MG63 (cell line): Measurements from ENCODE around the gene PGF. TPM values are rescaled to one million over a fixed set of nuclear protein-coding genes. Genes with fewer than 3 reads are reported as not detected.
"Not testable (repeated sequence)": the region's sequence is repeated elsewhere in the genome, so short reads cannot be mapped to it uniquely, and the experiment has no call there.

Experiments used
- DNase-seq: peaks from one replicate; pipeline ENCODE4 v3.0.0-alpha.2; 2020
- H3K27me3 ChIP-seq: fragments of 250-450 bp; sonication (Bioruptor Pico); 2 replicates; pipeline ENCODE4 v1.5.1; 2020; ENCODE audit warnings: mild to moderate bottlenecking, moderate library complexity
- H3K36me3 ChIP-seq: fragments of 250-450 bp; sonication (Bioruptor Pico); 2 replicates; pipeline ENCODE4 v1.5.1; 2020; ENCODE audit warnings: mild to moderate bottlenecking, moderate library complexity
- H3K4me3 ChIP-seq: fragments of 250-450 bp; sonication (Bioruptor Pico); 2 replicates; pipeline ENCODE4 v1.5.1; 2020; ENCODE audit warnings: mild to moderate bottlenecking, moderate library complexity
- H3K9me3 ChIP-seq: fragments of 250-450 bp; sonication (Bioruptor Pico); 2 replicates; pipeline ENCODE4 v1.5.1; 2020; ENCODE audit warnings: mild to moderate bottlenecking, moderate library complexity
- total RNA-seq: library from RNA; depleted of rRNA; stranded (reverse); fragments of >200 nt; shearing (Covaris generic); gene quantifications from 2 replicates; pipeline ENCODE4 v1.2.3, GENCODE V29; 2014; ENCODE audit warnings: low replicate concordance; rRNA removed

PGF gene
- 49.2 and 50.6 TPM in 2 replicates for total RNA-seq

DNA sequence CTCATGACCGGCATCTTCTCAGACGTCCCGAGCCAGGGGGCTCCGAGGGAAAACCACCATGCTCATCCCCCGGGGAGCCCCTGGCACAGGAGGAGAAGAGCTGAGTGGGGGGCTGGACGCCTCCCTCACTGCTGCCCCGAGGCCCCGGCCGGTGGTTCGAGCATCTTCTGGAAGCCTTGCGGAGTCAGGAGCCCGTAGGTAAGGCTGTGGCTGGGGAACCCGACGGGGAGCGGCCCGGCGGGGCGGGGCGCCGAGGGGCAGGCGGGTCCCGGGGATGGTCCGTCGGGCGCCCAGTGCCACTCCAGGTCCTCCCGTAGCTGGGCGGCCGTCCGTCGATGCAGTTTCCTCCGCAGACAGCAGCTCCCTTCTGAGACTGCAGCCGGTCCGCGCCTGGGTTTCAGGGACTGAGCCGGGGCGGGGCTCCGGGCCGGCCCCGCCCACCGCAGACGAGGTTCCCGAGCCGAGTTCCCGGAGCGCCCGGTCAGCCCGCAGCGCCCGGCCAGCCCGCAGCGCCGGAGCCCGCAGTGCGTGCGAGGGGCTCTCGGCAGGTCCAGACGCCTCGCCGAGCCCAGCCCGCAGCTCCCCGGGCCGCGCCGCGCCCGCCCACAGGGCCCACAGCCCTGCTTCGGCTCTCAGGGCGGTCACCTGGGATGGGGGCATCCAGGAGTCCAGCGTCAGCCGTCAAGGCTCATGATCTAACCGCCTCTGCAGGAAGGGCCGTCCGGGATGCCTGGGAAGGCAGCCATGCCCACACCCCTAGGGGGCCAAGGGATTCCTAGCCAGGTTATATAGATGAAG, at the start of gene PGF:
PGF (minus strand) TSS at position 369 of the 798 bp plus-strand sequence; CDS start at position 14, 355 bp downstream.
- Histone ChIP-seq H3K9me3 (no peaks in the 10 kb centered on the region), H3K36me3 (no peaks in the 10 kb centered on the region), H3K27me3 (no peaks in the 10 kb centered on the region), H3K4me3 (peak within 1 kb of the TSS; percentile 60)
- DNase-seq: peak; percentile 60

DNA sequence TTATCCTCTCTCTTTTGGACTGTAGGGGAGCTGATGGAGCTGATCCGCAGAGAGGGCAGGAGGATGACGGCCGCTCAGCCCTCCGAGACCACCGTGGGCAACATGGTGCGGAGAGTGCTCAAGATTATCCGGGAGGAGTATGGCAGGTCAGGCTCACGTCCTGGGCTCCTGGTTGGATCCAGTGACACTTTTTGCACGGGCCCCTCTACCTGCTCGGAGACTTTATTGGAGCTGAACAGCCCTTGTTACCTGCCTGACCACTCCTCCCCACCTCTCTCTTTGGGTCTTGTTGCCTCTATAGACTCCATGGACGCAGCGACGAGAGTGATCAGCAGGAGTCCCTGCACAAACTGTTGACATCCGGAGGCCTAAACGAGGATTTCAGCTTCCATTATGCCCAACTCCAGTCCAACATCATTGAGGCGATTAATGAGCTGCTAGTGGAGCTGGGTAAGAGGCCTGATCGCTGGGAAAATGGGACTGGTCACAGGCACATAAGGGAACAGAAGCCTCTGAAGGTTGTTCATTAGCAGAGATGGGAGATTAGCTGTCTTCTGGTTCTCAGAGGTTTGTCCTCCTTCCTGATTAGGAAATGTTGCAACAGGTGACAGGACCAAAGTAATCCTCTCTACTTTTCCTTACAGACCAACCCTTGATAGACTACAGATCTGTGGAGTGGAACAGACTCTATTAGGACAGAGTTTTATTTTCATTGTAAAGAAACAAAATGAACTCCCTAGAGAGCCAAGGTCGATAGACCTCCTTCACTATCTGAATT, 48.0 kb upstream of the PGF start:
- Histone ChIP-seq H3K4me3 (peak overlapping the region; percentile 88), H3K9me3 (peaks cover 7% of the 10 kb centered on the region; the same call in 1 of the 2 replicates)
- DNase-seq: no peak

GRCh38 chr14:75002392-75003249, 47.2 kb upstream of the PGF start, which contains the start of gene EIF2B2:
EIF2B2 (plus strand) TSS chr14:75002921; CDS start chr14:75002991, 70 bp downstream.
- no peaks in the 10 kb centered on the region for H3K27me3 ChIP-seq
- peak within 1 kb of the TSS; percentile 88 for H3K4me3 ChIP-seq
- H3K36me3 ChIP-seq: peaks cover 23% of the 10 kb centered on the region
- DNase-seq: peak; percentile 95
- peaks cover 7% of the 10 kb centered on the region; the same call in 1 of the 2 replicates for H3K9me3 ChIP-seq

More for the DNA sequence above, 48.0 kb upstream of the PGF start:
- Histone ChIP-seq H3K27me3 (no peaks in the 10 kb centered on the region), H3K36me3 (peaks cover 29% of the 10 kb centered on the region)

DNA sequence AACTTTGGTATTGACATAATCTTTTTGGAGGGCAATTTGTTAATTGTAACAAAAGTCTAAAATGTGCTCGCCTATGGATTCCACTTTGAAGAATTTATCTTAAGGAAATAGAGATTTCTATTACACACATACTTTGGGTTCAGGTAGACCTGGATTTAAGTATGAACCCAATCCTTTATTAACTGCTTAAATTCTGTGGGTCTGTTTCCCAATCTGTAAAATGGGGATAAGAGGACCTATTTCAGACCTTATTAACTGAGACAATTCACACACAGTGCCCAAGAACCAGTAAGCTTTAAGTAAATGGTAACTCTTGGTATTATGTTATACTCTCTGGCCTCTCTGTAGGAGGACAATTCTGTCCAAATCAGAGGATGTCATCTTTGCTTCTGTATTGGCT, 46.5 kb upstream of the PGF start:
- H3K9me3 ChIP-seq: peaks cover 7% of the 10 kb centered on the region; the same call in 1 of the 2 replicates
- H3K36me3 ChIP-seq: peaks cover 16% of the 10 kb centered on the region
- no peaks in the 10 kb centered on the region for H3K27me3 ChIP-seq
- H3K4me3 ChIP-seq: peak overlapping the region; percentile 88
- no peak for DNase-seq

GRCh38 chr14:75001261-75001660, 45.9 kb upstream of the PGF start:
- Histone ChIP-seq H3K9me3 (peaks cover 7% of the 10 kb centered on the region; the same call in 1 of the 2 replicates), H3K27me3 (no peaks in the 10 kb centered on the region), H3K36me3 (peaks cover 11% of the 10 kb centered on the region), H3K4me3 (no peak overlapping the region)
- DNase-seq: no peak

DNA sequence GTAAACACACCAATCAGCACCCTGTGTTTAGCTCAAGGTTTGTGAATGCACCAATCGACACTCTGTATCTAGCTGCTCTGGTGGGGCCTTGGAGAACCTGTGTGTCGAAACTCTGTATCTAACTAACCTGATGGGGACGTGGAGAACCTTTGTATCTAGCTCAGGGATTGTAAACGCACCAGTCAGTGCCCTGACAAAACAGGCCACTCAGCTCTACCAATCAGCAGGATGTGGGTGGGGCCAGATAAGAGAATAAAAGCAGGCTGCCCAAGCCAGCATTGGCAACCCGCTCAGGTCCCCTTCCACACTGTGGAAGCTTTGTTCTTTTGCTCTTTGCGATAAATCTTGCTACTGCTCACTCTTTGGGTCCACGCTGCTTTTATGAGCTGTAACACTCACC, 40.4 kb upstream of the PGF start:
- not testable (repeated sequence) for DNase-seq, H3K9me3 ChIP-seq, H3K36me3 ChIP-seq, H3K4me3 ChIP-seq, H3K27me3 ChIP-seq

DNA sequence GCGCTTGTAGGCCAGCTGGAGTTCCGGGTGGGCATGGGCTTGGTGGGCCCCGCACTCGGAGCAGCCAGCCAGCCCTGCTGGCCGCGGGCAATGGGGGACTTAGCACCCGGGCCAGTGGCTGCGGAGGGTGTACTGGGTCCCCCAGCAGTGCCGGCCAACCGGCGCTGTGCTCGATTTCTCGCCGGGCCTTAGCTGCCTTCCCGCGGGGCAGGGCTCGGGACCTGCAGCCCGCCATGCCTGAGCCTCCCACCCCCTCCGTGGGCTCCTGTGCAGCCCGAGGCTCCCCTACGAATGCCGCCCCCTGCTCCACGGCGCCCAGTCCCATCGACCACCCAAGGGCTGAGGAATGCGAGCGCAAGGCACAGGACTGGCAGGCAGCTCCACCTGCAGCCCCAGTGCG, 38.8 kb upstream of the PGF start:
- DNase-seq, H3K27me3 ChIP-seq, H3K4me3 ChIP-seq, H3K9me3 ChIP-seq, H3K36me3 ChIP-seq: not testable (repeated sequence)

DNA sequence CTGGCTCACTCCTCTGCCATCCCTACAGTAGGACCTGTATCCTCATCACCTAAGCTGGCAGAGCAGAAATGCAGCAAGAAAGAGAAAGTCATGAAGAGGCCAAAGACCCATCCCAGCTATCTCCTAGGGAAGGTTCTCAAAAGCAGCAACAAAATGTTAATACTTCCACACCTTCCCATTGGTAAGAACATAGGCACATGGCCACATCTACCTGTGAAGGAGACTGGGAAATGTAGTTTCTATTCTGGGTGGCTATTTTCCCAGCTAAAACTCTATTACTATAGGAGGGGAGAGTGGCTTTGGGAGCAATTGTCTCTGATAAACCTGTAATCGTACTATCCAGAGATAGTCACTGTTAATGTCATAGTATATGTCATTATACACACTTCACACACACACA, 33.6 kb upstream of the PGF start:
- Histone ChIP-seq H3K9me3 (no peaks in the 10 kb centered on the region), H3K36me3 (no peaks in the 10 kb centered on the region), H3K4me3 (no peak overlapping the region), H3K27me3 (no peaks in the 10 kb centered on the region)
- no peak for DNase-seq

GRCh38 chr14:74988131-74988530, 32.7 kb upstream of the PGF start:
- no peaks in the 10 kb centered on the region for H3K27me3 ChIP-seq
- no peak overlapping the region for H3K4me3 ChIP-seq
- no peak for DNase-seq
- no peaks in the 10 kb centered on the region for H3K9me3 ChIP-seq
- H3K36me3 ChIP-seq: no peaks in the 10 kb centered on the region

DNA sequence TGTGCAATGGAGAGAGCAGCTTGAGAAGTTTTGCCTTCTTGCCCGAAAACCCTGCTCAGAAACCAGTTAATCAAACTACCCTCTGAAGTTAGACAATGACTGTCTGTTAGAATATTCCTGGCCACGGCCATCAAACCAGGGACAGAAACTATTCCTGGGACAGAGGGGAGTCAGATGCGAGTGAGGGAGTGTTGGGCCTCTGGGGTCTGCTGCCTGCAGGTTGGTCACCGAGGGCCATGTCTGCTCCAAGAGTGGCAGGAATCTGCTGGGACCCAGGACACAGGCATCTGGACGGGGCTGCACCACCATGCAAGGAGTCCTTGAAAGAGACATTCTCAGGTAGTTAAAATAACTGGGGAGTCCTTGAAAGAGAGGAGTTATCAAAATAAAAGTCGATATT, 30.4 kb upstream of the PGF start:
- Histone ChIP-seq H3K36me3 (no peaks in the 10 kb centered on the region), H3K4me3 (no peak overlapping the region), H3K27me3 (no peaks in the 10 kb centered on the region), H3K9me3 (no peaks in the 10 kb centered on the region)
- no peak for DNase-seq

DNA sequence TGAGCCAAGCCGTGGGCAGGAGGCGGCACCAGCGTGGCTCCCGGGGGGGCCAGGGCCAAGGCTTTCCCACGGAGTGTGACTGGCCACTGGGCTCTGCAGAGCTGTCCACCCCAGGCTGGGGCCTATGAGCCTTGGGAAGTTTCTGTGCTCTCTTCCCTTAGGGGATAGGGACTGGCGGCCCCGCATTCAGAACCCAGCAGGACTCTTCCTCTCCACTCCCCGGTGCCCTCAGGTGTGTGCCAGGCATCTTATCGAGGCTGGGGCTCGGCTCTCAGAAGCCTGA, 29.6 kb upstream of the PGF start:
- Histone ChIP-seq H3K27me3 (no peaks in the 10 kb centered on the region), H3K9me3 (no peaks in the 10 kb centered on the region), H3K36me3 (no peaks in the 10 kb centered on the region), H3K4me3 (no peak overlapping the region)
- no peak for DNase-seq

- no peaks in the 10 kb centered on the region for H3K36me3 ChIP-seq
- no peak for DNase-seq
- H3K9me3 ChIP-seq: no peaks in the 10 kb centered on the region
- H3K4me3 ChIP-seq: no peak overlapping the region
- no peaks in the 10 kb centered on the region for H3K27me3 ChIP-seq
Observed at GRCh38 chr14:74984236-74985027, 29.0 kb upstream of the PGF start.

GRCh38 chr14:74983343-74983742, 27.9 kb upstream of the PGF start:
- Histone ChIP-seq H3K4me3 (no peak overlapping the region), H3K36me3 (no peaks in the 10 kb centered on the region), H3K27me3 (no peaks in the 10 kb centered on the region), H3K9me3 (no peaks in the 10 kb centered on the region)
- DNase-seq: no peak

DNA sequence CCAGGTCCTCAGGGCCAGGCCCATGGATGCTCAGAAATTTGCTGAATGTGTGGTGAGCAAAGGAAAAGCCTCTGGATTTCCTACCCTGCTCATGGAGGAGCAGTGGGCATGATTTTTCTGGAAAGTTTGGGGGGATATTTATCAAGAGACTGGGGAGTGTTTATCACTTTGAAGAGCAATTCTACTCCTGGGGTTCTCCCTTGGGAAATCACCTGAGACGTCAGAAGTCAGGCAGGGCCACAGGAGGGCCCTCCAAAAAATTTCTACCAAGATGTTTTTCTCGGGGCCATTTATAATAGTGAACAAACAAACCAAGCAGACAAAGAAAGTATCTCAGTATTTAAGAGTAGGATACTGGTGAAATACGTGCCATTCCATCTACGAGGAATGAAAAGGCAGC, 27.3 kb upstream of the PGF start:
- Histone ChIP-seq H3K4me3 (no peak overlapping the region), H3K27me3 (no peaks in the 10 kb centered on the region), H3K36me3 (no peaks in the 10 kb centered on the region), H3K9me3 (no peaks in the 10 kb centered on the region)
- no peak for DNase-seq

GRCh38 chr14:74981833-74982232, 26.4 kb upstream of the PGF start:
- DNase-seq: no peak
- Histone ChIP-seq H3K36me3 (no peaks in the 10 kb centered on the region), H3K4me3 (no peak overlapping the region)

GRCh38 chr14:74981462-74981782, 26.0 kb upstream of the PGF start:
- no peaks in the 10 kb centered on the region for H3K9me3 ChIP-seq
- no peaks in the 10 kb centered on the region for H3K27me3 ChIP-seq
- H3K4me3 ChIP-seq: no peak overlapping the region
- no peak for DNase-seq
- no peaks in the 10 kb centered on the region for H3K36me3 ChIP-seq

More at GRCh38 chr14:74981833-74982232, 26.4 kb upstream of the PGF start:
- H3K9me3 ChIP-seq: no peaks in the 10 kb centered on the region
- no peaks in the 10 kb centered on the region for H3K27me3 ChIP-seq
